Type B pancreatic cell (in vitro differentiated cells): Measurements from ENCODE around the gene FGFR2. TPM values are rescaled to one million over a fixed set of nuclear protein-coding genes. Genes with fewer than 3 reads are reported as not detected.
"Not testable (repeated sequence)": the region's sequence is repeated elsewhere in the genome, so short reads cannot be mapped to it uniquely, and the experiment has no call there.

Source experiments
- DNase-seq: peaks from one replicate; pipeline ENCODE4 v3.0.0; 2021; ENCODE audit warnings: mixed read lengths; ENCODE audit not compliant: unreplicated experiment; ENCODE audit errors: extremely low spot score
- H3K27ac Mint-ChIP-seq: 2 replicates; pipeline ENCODE4 v1.8.0; 2021; ENCODE audit warnings: mild to moderate bottlenecking, mixed read lengths
- H3K27me3 Mint-ChIP-seq: 2 replicates; pipeline ENCODE4 v1.8.0; 2021; ENCODE audit warnings: mixed read lengths
- H3K36me3 Mint-ChIP-seq: 2 replicates; pipeline ENCODE4 v1.8.0; 2021; ENCODE audit warnings: mixed read lengths
- H3K4me1 Mint-ChIP-seq: one replicate; pipeline ENCODE4 v1.8.0; 2021; ENCODE audit warnings: mixed read lengths; ENCODE audit not compliant: unreplicated experiment
- H3K4me3 Mint-ChIP-seq: 2 replicates; pipeline ENCODE4 v1.8.0; 2021; ENCODE audit warnings: mild to moderate bottlenecking, mixed read lengths
- H3K9me3 Mint-ChIP-seq: 2 replicates; pipeline ENCODE4 v1.8.0; 2021; ENCODE audit warnings: mixed read lengths
- CTCF ChIP-seq: fragments of 200-600 bp; sonication (generic); conservative IDR thresholded peaks from 2 replicates; pipeline ENCODE4 v1.5.0; 2021; ENCODE audit warnings: antibody characterized with exemption, mild to moderate bottlenecking
- total RNA-seq: library from RNA; stranded (reverse); gene quantifications from 2 replicates; pipeline ENCODE4 v1.2.1, GENCODE V29; 2021; ENCODE audit warnings: low replicate concordance

FGFR2 gene
- total RNA-seq, 1 donor from 2014 or later: 173 TPM

- Mint-ChIP-seq H3K27ac (no peak overlapping the region), H3K36me3 (peaks cover 42% of the 10 kb centered on the region)
Measured at GRCh38 chr10:121559326-121560026, 38.8 kb downstream of the FGFR2 start.

GRCh38 chr10:121558238-121558637 lies 40.0 kb downstream of the FGFR2 start:
- H3K4me1 Mint-ChIP-seq: peaks cover 56% of the 10 kb centered on the region
- H3K9me3 Mint-ChIP-seq: peaks cover 4% of the 10 kb centered on the region
- H3K36me3 Mint-ChIP-seq: peaks cover 37% of the 10 kb centered on the region
- DNase-seq: no peak
- no peaks in the 10 kb centered on the region for H3K27me3 Mint-ChIP-seq
- no peak overlapping the region for H3K4me3 Mint-ChIP-seq
- no peak for TF ChIP-seq CTCF
- H3K27ac Mint-ChIP-seq: no peak overlapping the region

More at GRCh38 chr10:121559326-121560026, 38.8 kb downstream of the FGFR2 start:
- Mint-ChIP-seq H3K4me3 (peak overlapping the region; percentile 52), H3K27me3 (no peaks in the 10 kb centered on the region), H3K4me1 (peaks cover 47% of the 10 kb centered on the region), H3K9me3 (peaks cover 4% of the 10 kb centered on the region)
- no peak for TF ChIP-seq CTCF
- no peak for DNase-seq

GRCh38 chr10:121556918-121557573 lies 41.2 kb downstream of the FGFR2 start:
- Mint-ChIP-seq H3K4me1 (peaks cover 60% of the 10 kb centered on the region), H3K36me3 (peaks cover 31% of the 10 kb centered on the region), H3K27me3 (no peaks in the 10 kb centered on the region), H3K4me3 (no peak overlapping the region), H3K27ac (peak overlapping the region; percentile 0), H3K9me3 (peaks cover 4% of the 10 kb centered on the region)
- no peak for DNase-seq
- no peak for TF ChIP-seq CTCF

GRCh38 chr10:121556455-121556854 lies 41.8 kb downstream of the FGFR2 start:
- Mint-ChIP-seq H3K4me3 (no peak overlapping the region), H3K27me3 (no peaks in the 10 kb centered on the region), H3K27ac (peak overlapping the region; percentile 0), H3K9me3 (no peaks in the 10 kb centered on the region), H3K4me1 (peaks cover 60% of the 10 kb centered on the region), H3K36me3 (peaks cover 28% of the 10 kb centered on the region)
- no peak for DNase-seq
- TF ChIP-seq CTCF: no peak

GRCh38 chr10:121554916-121555315 lies 43.3 kb downstream of the FGFR2 start:
- H3K27ac Mint-ChIP-seq, H3K27me3 Mint-ChIP-seq, DNase-seq, H3K9me3 Mint-ChIP-seq, H3K4me3 Mint-ChIP-seq: not testable (repeated sequence)
- Mint-ChIP-seq H3K36me3 (peaks cover 35% of the 10 kb centered on the region), H3K4me1 (peaks cover 55% of the 10 kb centered on the region)

- Mint-ChIP-seq H3K27me3 (no peaks in the 10 kb centered on the region), H3K36me3 (peaks cover 48% of the 10 kb centered on the region), H3K9me3 (no peaks in the 10 kb centered on the region), H3K4me3 (peak overlapping the region; percentile 71), H3K27ac (peak overlapping the region; percentile 96), H3K4me1 (peaks cover 46% of the 10 kb centered on the region)
- TF ChIP-seq CTCF: no peak
- DNase-seq: no peak
Measured at GRCh38 chr10:121553511-121554264, 44.6 kb downstream of the FGFR2 start.
